Activated gamma-delta T cell treated with Interleukin-2 at 50 U/mL for 16 hours (primary cell): ENCODE results near the gene GDPD1.
"Not testable (repeated sequence)": the region's sequence is repeated elsewhere in the genome, so short reads cannot be mapped to it uniquely, and the experiment has no call there.

Source experiments
- DNase-seq: peaks from one replicate; pipeline ENCODE4 v3.0.0-alpha.2; 2020

GDPD1 gene

DNA sequence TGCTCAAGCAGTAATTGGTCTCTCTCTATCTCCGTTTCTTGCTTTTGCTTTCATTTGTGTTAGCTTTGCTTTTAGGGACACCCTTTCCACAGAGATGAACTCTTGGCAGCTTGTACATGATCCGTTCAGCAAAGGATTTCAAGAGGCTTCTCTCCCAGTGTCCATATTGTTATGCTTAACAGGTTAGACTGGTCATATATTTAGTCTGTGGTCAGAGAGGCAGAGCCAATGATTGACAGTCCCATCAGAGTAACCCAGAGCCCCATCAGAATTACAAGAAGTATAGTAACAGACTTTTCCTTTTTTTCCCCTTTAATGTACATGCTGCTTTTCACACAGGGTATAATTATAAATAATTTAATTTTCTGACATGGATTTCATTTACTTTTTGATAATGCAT lies 34.4 kb downstream of the GDPD1 start:
- no peak for DNase-seq

DNA sequence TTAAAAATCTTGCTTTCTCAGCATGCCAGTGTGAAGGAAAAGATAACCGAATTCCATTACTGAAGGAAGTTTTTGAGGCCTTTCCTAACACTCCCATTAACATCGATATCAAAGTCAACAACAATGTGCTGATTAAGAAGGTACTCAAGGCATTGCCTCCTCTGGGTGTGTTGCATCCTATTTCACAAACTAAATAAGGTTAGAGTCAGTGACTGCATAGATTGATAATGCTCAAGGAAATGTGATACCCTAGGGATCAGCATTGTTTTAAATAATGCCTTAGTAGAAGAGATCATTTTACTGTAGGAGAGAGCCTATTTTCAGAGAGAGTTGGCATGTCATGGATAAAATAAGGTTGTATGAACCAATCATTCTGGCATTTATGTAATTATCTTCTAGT lies 36.8 kb downstream of the GDPD1 start:
- no peak for DNase-seq

DNA sequence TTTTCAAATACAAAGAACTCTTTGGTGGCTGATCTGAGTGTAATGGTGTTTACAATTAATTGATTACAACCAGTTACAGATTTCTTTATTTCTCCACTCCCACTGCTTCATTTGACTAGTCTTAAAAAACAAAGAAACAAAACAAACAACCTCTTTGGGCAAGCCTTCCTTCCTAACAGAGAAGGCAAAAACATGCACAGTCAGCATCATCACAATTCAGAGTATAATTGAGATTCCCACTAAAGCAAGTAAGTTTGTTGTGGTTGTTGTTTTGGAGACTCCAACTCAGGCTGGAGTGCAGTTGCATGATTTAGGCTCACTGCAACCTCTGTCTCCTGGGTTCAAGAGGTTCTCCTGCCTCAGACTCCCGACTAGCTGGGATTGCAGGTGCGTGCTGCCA lies 40.4 kb downstream of the GDPD1 start:
- no peak for DNase-seq

DNA sequence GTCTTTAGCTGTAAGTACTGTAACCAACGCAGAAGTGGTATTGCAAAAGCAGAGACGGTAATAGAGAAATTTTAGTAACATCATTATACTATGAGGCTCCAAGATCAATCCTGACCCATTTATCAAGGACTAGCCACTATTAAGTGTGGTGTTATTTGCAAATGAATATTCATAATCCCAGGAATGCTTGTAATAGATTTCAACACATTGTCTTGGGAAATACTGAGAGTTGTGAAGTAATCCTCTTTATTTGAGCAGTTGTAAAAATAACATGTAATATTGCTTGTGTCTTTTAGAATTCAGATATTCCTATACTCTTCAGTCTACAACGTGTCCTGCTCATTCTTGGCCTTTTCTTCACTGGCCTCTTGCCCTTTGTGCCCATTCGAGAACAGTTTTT lies 46.4 kb downstream of the GDPD1 start:
- no peak for DNase-seq

DNA sequence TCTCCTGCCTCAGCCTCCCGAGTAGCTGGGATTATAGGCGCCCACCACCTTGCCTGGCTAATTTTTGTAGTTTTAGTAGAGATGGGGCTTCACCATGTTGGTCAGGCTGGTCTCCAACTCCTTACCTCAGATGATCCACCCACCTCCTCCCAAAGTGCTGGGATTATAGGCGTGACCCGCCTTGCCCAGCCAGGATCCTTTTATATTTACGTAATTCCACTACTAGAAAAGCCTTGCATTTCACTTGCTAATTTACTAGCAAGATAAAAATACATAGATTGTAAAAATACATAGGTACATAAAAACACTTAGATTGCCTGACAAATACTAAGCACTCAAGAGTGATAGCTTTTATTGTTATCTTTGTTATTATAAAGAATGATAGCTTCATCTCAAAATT lies 47.5 kb downstream of the GDPD1 start:
- DNase-seq = no peak

DNA sequence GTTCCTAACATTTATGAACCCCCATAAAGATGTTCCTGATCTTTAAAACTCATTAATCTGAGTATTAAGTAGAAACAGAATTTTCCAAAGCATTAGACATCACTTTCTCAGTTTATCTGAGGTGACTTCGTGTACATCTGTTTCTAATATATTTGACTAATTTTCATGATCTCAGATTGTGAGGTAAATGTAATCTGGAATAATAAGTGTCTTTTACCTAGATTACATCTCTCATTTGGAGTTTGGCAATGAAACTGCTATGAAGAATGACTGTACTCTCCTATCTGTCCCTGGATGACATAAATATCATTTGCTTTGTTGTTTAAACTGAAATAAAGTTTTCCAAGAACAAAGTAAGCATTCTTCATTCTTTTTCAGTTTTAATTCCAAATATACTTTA lies 55.3 kb downstream of the GDPD1 start:
- DNase-seq = no peak

DNA sequence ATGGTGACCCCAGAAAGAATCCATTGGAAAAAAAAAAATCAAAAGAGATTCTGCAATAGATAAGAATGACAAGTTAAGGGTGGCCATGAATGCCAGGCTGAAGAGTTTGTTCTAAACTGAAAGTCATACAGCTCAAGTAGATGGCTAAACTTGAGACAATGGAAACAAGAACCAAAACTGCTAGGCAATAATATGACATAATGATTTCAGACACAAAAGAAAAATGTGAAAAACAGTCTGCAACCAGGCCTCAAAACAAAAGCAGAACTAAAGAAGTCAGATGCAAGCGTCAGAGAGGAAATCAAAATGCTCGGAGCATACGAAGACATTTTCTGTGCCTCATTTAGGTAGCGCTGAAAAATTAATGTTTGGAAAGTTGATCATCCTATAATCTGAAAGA lies 56.7 kb downstream of the GDPD1 start:
- DNase-seq = no peak

DNA sequence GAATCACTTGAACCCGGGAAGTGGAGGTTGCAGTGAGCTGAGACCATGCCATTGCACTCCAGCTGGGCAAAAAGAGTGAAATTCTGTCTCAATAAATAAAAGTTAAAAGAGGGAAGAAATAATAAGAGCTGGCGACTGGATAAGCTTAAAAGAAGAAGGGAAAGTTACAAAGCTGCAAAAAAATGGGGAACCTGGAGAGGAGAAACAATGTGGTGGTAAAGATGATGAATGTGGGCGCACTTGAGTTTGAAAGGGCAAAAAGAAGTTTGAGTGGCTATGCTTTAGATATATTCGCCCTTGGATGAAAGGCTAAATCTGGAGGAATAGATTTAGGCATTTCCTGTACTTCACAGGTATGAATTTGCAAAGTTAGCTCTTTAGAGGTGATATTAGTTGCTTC lies 58.1 kb downstream of the GDPD1 start:
- no peak for DNase-seq

DNA sequence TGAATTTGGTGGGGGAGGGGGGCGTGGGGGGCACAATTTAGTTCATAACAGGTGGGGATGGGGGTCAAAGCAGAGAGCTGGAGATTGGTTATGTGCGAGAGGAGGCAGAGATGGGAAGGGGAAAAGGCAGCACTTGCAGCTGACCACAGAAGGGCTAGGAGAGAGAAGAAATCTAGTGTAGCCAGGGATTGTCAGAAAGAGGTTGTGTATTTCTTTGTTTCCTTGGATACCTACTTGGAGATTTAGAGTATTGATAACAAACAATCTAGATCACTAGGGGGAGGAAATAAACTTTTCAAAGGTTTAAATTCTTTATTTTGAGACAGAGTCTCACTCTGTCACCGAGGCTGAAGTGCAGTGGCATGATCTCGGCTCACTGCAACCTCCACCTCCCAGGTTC lies 64.0 kb downstream of the GDPD1 start:
- no peak for DNase-seq

DNA sequence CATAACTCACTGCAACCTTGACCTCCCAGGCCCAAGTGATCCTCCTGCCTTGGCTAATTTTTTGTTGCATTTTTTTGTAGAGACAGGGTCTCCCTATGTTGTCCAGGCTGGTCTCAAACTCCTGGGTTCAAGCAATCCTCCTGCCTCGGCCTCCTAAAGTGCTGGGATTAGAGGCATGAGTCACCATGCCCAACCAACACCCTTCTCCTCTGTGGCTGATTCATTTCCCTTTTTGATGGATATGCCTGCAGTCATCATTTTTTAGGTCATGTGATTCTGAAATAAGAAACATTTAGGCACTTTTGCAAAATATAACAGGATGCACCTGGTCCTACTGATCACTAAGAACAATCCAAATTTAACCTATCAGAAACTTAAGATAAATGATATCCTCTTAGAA lies 67.1 kb downstream of the GDPD1 start:
- DNase-seq = no peak

DNA sequence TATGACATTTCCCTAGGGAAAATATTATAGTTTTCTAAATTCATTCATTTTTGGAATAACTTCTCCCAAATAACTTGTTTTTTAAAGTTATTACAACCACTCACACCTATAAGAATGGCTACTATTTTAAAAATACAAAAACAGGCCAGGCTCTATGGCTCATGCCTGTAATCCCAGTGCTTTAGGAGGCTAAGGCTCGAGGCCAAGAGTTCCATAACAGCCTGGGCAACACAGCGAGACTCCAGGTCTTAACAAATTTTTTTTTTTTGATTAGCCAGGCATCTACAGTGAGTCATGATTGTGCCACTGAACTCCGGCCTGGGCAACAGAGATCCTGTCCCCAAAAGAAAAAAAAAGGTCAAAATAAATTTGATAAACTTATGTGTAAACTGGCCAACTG lies 67.6 kb downstream of the GDPD1 start:
- DNase-seq = no peak

DNA sequence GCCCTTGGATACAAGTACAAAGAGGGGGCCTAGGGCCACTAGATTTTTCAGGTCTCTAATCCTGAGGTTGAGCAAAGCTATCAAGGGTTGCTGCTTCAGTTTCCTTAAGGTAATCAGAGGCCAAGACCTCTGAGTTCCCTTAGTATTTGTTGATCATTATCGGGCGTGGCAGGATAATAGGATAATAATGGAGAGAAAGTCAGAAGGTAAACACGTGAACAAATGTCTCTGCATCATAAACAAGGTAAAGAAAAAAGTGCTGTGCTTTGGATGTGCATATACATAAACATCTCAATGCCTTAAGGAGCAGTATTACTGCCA lies 69.6 kb downstream of the GDPD1 start:
- no peak for DNase-seq

DNA sequence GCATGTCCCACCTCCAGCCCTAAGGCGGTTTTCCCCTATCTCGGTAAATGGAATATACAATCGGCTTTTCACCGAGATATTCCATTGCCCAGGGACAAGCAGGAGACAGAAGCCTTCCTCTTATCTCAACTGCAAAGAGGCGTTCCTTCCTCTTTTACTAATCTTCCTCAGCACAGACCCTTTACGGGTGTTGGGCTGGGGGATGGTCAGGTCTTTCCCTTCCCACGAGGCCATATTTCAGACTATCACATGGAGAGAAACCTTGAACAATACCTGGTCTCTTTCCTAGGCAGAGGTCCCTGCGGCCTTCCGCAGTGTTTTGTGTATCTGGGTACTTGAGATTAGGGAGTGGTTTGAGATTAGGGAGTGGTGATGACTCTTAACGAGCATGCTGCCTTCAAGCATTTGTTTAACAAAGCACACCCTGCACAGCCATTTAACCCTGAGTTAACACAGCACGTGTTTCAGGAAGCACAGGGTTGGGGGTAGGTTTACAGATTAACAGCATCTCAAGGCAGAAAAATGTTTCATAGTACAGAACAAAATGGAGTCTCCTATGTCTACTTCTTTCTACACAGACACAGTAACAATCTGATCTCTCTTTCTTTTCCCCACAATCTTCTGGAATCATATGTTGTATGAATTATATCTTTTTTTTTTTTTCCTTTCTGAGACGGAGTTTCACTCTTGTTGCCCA lies 70.1 kb downstream of the GDPD1 start:
- not testable (repeated sequence) for DNase-seq

DNA sequence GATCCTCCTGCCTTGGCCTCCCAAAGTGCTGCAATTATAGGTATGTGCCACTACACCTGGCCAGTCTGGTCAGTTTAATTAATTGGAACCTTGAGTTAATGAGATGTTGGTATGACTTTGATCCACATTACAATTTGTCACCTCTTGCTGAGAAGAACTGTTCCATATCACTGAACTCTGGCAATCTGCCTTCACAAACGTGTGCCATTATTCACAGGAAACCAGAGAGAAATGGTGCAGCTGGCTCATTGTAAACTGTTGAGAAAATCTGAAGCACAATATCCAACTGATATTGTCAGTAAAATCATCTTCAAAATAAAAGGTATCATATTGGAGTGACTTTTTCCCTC lies 71.8 kb downstream of the GDPD1 start:
- DNase-seq = no peak

DNA sequence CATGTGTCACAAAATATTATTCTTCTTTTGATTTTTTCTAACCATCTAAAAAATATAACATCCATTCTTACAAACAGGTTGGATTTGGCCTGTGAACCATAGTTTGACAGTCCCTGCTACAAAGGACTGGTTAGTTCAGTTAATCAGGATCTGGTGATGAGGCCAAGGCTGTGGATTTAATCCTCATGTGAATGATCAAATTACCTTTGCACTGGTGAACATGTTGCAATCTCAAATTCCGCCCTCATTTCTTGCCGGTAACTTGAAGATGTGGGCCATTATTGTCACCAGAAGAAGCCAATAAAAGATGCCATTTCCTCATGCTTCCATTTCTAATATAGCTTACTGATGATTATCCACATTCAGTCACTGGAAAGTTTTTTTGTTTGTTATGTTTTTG lies 75.9 kb downstream of the GDPD1 start:
- no peak for DNase-seq

DNA sequence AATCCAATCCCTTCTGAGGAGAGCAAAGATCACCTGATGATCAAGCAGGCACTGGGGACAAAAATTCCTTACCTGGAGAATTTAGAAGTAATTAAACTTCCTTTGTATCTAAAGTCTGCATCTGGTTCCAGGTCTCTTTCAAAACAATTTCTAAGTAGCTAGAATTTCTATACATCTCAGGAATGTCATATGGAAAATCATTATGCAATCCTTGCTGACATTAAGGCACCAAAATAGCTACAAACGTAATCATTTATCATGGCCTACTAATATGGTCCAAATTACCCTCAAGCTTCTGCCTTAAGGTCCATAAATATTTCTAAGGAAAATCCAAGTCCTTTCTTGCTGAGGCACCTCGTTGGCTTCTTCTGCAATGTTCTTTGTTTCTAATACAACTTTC lies 78.2 kb downstream of the GDPD1 start:
- DNase-seq = no peak

DNA sequence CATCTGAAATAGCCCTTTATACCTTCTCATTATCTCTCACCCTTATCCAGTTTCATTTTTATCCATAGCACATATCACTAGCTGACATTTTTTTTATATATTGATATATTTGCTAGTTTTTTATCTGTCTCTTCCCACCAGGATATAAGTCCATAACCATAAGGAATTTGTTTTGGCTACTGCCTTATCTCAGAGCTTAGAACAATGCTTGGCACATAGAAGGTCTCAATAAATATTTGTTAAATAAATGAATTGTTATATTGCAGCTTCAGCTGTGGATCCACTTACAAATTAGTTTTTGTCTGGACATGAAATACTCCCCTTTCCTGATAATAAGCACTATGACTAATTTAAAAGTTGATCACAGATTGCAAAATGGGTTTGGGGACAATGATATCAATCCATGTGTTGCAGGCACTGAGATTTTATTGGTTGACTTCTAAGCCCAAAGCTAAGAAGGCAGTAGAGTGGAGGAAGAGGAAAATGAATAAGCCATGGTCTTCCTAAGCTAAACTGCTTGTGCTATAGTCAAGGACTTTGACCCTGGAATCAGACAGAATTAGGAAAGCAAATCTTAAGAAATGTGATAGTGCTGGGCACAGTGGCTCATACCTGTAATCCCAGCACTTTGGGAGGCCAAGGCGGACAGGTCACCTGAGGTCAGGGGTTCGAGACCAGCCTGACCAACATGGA lies 79.2 kb downstream of the GDPD1 start:
- no peak for DNase-seq

DNA sequence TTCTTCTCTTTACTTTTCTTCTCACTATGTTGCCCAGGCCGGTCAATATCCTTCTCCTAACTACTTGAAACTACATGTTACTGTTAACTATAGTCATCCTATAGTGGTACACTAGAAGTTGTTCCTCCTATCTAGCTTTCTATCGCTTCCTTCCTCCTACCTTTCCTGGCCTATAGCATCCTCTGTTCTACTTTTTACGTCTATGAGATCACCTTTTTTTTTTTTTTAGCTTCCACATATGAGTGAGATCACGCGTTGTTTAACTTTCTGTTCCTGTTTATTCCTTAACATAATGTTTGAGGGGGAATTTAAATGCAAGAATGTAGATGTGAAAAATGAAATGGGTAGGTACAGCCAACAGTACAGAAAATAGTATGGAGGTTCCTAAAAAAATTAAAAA lies 80.6 kb downstream of the GDPD1 start:
- DNase-seq = no peak

DNA sequence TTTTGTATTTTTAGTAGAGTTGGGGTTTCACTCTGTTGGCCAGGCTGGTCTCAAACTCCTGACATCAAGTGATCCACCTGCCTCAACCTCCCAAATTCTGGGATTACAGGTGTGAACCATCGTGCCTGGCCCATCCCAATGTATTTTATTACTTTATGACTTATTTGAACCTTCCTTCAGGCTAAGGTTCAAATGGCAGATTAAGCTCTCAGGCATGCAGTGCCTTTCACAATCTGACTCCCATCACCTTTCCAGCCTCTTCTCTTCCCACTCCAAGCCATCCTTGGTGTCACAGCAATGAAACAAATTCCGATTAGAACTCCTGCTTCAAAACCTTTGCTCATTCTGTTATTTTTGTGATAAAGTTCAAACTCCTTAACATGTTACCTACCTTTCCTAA lies 84.5 kb downstream of the GDPD1 start:
- DNase-seq = no peak

DNA sequence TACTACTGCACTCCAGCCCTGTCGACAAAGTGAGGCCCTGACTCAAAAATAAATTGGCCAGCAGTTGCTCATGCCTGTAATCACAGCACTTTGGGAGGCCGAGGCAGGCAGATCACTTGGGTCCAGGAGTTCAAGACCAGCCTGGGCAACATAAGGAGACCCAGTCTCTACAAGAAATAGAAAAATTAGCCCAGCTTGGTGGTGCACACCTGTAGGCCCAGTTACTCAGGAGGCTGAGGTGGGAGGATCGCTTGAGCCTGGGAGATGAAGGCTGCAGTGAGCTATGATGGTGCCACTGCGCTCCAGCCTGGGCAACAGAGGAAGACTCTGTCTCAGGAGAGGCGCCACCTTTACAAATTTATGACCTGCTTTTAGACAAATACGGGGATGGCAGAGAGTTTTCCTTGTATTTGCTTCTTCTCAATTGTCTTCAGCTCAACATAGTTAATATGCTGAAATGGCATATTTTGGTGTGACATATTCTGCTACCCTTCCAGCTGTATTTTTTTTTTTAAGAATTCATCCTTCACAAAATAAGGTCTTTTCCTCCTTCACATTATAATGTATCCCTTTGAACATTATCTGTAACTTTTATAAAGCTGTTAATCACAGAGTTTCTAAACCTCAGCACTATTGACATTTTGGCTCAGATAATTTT lies 90.1 kb downstream of the GDPD1 start:
- no peak for DNase-seq

DNA sequence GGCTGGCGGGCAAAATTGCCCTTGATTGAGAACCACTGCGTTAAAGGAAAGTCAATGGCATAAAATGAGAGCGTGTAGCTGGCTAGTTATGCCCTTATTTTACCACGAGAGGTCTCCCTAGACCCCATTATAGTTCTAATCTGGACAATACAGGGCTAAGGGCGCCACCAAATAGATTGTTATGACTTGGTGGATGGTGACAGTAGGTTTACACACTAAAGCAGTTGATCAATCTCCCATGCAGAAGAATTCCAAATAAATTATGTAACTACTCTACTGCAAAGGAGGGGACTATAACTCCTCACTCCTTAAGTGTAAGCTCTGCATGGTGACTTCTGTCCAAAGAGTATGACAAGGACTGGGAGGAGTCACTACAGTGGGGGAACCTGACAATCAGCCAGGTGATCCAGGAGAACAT lies 90.7 kb downstream of the GDPD1 start:
- peak; percentile 40 for DNase-seq

DNA sequence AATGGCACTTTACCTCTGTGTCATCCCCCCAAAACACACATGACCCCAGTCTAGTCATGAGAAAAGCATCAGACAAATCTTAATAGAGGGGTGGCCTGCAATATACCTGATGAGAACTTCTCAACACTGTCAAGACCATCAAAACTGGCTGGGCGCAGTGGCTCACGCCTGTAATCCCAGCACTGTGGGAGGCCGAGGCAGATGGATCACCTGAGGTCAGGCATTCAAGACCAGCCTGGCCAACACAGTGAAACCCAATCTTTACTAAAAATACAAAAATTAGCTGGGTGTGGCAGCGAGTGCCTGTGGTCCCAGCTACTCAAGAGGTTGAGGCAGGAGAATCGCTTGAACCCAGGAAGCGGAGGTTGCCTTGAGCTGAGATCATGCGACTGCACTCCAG lies 91.2 kb downstream of the GDPD1 start:
- DNase-seq = not testable (repeated sequence)

DNA sequence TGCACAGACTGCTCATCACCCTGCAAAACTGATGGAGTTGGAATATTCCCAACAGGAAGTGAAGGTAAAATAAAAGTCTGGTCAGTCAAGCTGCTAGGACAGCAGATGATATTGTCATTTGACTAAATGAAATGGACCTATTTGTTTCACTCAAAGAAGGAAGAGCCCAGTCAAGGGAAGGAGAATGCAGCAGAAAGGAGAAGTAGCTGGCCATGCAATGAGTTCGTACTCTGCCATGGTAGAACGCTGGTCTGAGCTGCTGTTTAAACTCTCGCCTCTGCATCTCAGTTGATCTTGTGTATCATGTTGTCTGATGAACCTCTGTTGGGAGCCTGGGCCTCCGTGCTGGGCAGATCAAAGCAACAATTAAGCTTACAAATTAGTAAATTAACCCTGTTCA lies 95.6 kb downstream of the GDPD1 start:
- no peak for DNase-seq
